IMR-90 (cell line): ENCODE data around the gene EBP. TPM values are rescaled to one million over a fixed set of nuclear protein-coding genes. Genes with fewer than 3 reads are reported as not detected.

ENCODE experiments used
- ATAC-seq: fragments of 200-7000 bp; cut with Tn5 transposase; 2 replicates; pipeline ENCODE4 v1.9.1; 2020; ENCODE audit warnings: low read depth, mild to moderate bottlenecking, moderate library complexity
- BruUV-seq: library from RNA; stranded (reverse); fragments of 400-500 nt; replicated peaks from 2 replicates; lab custom pipeline; 2021; lab: Mats Ljungman, UMichigan
- CTCF ChIA-PET: fragments of 300-600 bp; formaldehyde crosslinking; extraction: SDS; loops from one replicate; lab custom pipeline; 2021; ENCODE audit warnings: antibody characterized with exemption; lab: Yijun Ruan, JAX
- POLR2A ChIA-PET: fragments of 300-600 bp; sonication (Branson Sonifier 250); formaldehyde crosslinking; loops from one replicate; lab custom pipeline; 2022; ENCODE audit warnings: antibody characterized with exemption; ENCODE audit not compliant: unreplicated experiment; lab: Charles Lee
- DNase-seq: peaks from one replicate; pipeline ENCODE4 v3.0.0; 2013
- H2AFZ ChIP-seq: replicated peaks from 2 replicates; pipeline ENCODE3; 2013; ENCODE audit warnings: low read length, mild to moderate bottlenecking; ENCODE audit not compliant: poor library complexity
- H2AK5ac ChIP-seq: 2 replicates; pipeline ENCODE4 v1.6.1; 2013; ENCODE audit warnings: low read depth, low read length, inconsistent platforms
- H2AK9ac ChIP-seq: replicated peaks from 2 replicates; pipeline ENCODE3; 2013; ENCODE audit warnings: mild to moderate bottlenecking, low read depth, low read length, moderate library complexity; ENCODE audit not compliant: poor library complexity
- H2BK120ac ChIP-seq: 2 replicates; pipeline ENCODE4 v1.6.1; 2013; ENCODE audit warnings: low read depth, low read length, inconsistent platforms
- H2BK15ac ChIP-seq: 3 replicates; pipeline ENCODE4 v1.6.1; 2013; ENCODE audit warnings: low read depth, low read length, inconsistent platforms
- H2BK20ac ChIP-seq: 2 replicates; pipeline ENCODE4 v1.6.1; 2013; ENCODE audit warnings: low read depth, mild to moderate bottlenecking, inconsistent platforms, low read length, moderate library complexity
- H2BK5ac ChIP-seq: 2 replicates; pipeline ENCODE4 v1.6.1; 2013; ENCODE audit warnings: mild to moderate bottlenecking, low read depth, low read length, inconsistent platforms; ENCODE audit not compliant: poor library complexity, severe bottlenecking
- H3K14ac ChIP-seq: replicated peaks from 2 replicates; pipeline ENCODE4 v1.6.1; 2013; ENCODE audit warnings: low read depth, low read length, inconsistent platforms
- H3K18ac ChIP-seq: 2 replicates; pipeline ENCODE4 v1.6.1; 2013; ENCODE audit warnings: low read depth, low read length, control low read depth
- H3K23ac ChIP-seq: 2 replicates; pipeline ENCODE4 v1.6.1; 2013; ENCODE audit warnings: low read depth, low read length, inconsistent platforms
- H3K27ac ChIP-seq: 2 replicates; pipeline ENCODE4 v1.5.1; 2013; ENCODE audit warnings: mild to moderate bottlenecking, control low read depth, low read length; ENCODE audit not compliant: insufficient read depth
- H3K27me3 ChIP-seq: 2 replicates; pipeline ENCODE4 v1.6.1; 2013; ENCODE audit warnings: low read length; ENCODE audit not compliant: control insufficient read depth, insufficient read depth
- H3K36me3 ChIP-seq: 2 replicates; pipeline ENCODE4 v1.6.1; 2013; ENCODE audit warnings: low read length, mixed read lengths; ENCODE audit not compliant: control insufficient read depth, insufficient read depth
- H3K4ac ChIP-seq: 2 replicates; pipeline ENCODE4 v1.6.1; 2013; ENCODE audit warnings: low read depth, low read length, inconsistent platforms
- H3K4me1 ChIP-seq: 2 replicates; pipeline ENCODE4 v1.6.1; 2013; ENCODE audit warnings: low read length, mixed read lengths; ENCODE audit not compliant: control insufficient read depth, insufficient read depth
- H3K4me2 ChIP-seq: 2 replicates; pipeline ENCODE4 v1.6.1; 2013; ENCODE audit warnings: low read depth, mild to moderate bottlenecking, control low read depth, low read length, moderate library complexity
- H3K4me3 ChIP-seq: 2 replicates; pipeline ENCODE4 v1.5.1; 2013; ENCODE audit warnings: low read depth, mild to moderate bottlenecking, control low read depth, low read length, moderate library complexity; ENCODE audit not compliant: insufficient read depth
- H3K56ac ChIP-seq: 2 replicates; pipeline ENCODE4 v1.6.1; 2013; ENCODE audit warnings: low read length, inconsistent platforms; ENCODE audit not compliant: insufficient read depth; ENCODE audit errors: extremely low read depth
- H3K79me1 ChIP-seq, 2 experiments: 2 replicates each; pipeline ENCODE4 v1.6.1; 2013; ENCODE audit warnings: low read length in 2 of 2, inconsistent platforms in 1 of 2, low read depth in 1 of 2
- H3K9ac ChIP-seq: 2 replicates; pipeline ENCODE4 v1.6.1; 2013; ENCODE audit warnings: low read depth, low read length, control low read depth
- H3K9me1 ChIP-seq: 2 replicates; pipeline ENCODE4 v1.6.1; 2013; ENCODE audit warnings: low read length, inconsistent platforms; ENCODE audit not compliant: insufficient read depth
- H3K9me3 ChIP-seq: 2 replicates; pipeline ENCODE4 v1.6.1; 2013; ENCODE audit warnings: low read length; ENCODE audit not compliant: control insufficient read depth, insufficient read depth
- H4K20me1 ChIP-seq: 2 replicates; pipeline ENCODE4 v1.6.1; 2013; ENCODE audit warnings: low read length, inconsistent platforms; ENCODE audit not compliant: insufficient read depth
- H4K5ac ChIP-seq: 2 replicates; pipeline ENCODE4 v1.6.1; 2013; ENCODE audit warnings: mild to moderate bottlenecking, low read depth, low read length, control low read depth
- H4K8ac ChIP-seq, 2 experiments: 2 replicates each; pipeline ENCODE4 v1.6.1; 2013; ENCODE audit warnings: low read depth in 2 of 2, low read length in 2 of 2, control low read depth in 1 of 2, inconsistent platforms in 1 of 2
- H4K91ac ChIP-seq: 2 replicates; pipeline ENCODE4 v1.6.1; 2013; ENCODE audit warnings: low read depth, low read length, inconsistent platforms; ENCODE audit not compliant: insufficient read depth
- CEBPB ChIP-seq: IDR thresholded peaks from 2 replicates; pipeline ENCODE4 v1.6.1; 2012; ENCODE audit warnings: low read depth, low read length, improper control_type of control experiment
- CHD1 ChIP-seq: IDR thresholded peaks from 2 replicates; pipeline ENCODE4 v1.6.1; 2012; ENCODE audit warnings: low read depth, low read length, improper control_type of control experiment
- WGBS, 2 experiments: methylation state at CpG; one replicate each; pipeline versions ENCODE4 v1.1.5 to v1.1.7; 2013; ENCODE audit warnings: missing lambda C conversion rate in 2 of 2; ENCODE audit not compliant: insufficient read length in 1 of 2; ENCODE audit errors: extremely low coverage in 2 of 2; 5-methylcytosine and 5-hydroxymethylcytosine counted together
- dilution Hi-C: fragments of 300-500 bp; cut with HindIII; formaldehyde crosslinking; loops from one replicate; pipeline ENCODE4 v1.14.3; 2018; ENCODE audit warnings: low sequenced_read_pairs; ENCODE audit not compliant: unreplicated experiment
- in situ Hi-C: fragments of 300-500 bp; cut with MboI; formaldehyde crosslinking; loops from 3 replicates; pipeline ENCODE4 v1.14.3; 2019; ENCODE audit warnings: low sequenced_read_pairs, inconsistent platforms, mixed read lengths
- intact Hi-C: fragments of 100-400 bp; cut with micrococcal nuclease; formaldehyde crosslinking; loops from 2 replicates; pipeline ENCODE4 v1.10.0; 2022
- polyA plus RNA-seq, 3 experiments: library from polyadenylated mRNA; depleted of rRNA; stranded (reverse); fragments of >200 nt; gene quantifications; 2 replicates each; pipeline ENCODE4 v1.2.3, GENCODE V29; 2012; ENCODE audit warnings: low replicate concordance in 1 of 3
- total RNA-seq: library from RNA; depleted of rRNA; stranded (reverse); fragments of >200 nt; gene quantifications from 2 replicates; pipeline ENCODE4 v1.2.3, GENCODE V29; 2012

The EBP gene
- total and polyA plus RNA-seq, 2 of the 4 experiments (the other 2 are of a cell fraction), result 39.4 to 78.9 TPM

GRCh38 chrX:48505481-48505880 is 16.1 kb upstream of the EBP start:
- no peak overlapping the region for H3K4me3 ChIP-seq
- no peak overlapping the region for H3K23ac ChIP-seq
- H3K9me3 ChIP-seq, result no peaks in the 10 kb centered on the region
- WGBS, 2 experiments, result no CpG with 5 or more reads among the region's 5 CpGs
- no peaks in the 10 kb centered on the region for H4K20me1 ChIP-seq
- no peak overlapping the region for H3K27ac ChIP-seq
- ATAC-seq (no peak), DNase-seq (no peak)
- no peak overlapping the region for H2BK20ac ChIP-seq
- no peaks in the 10 kb centered on the region for H3K4me1 ChIP-seq
- H3K36me3 ChIP-seq, result no peaks in the 10 kb centered on the region
- no TSS peak for BruUV-seq
- CTCF ChIA-PET, result no interaction called here
- TF ChIP-seq CHD1 (no peak), CEBPB (peak; percentile 58; the same call in 1 of the 2 replicates)
- H2BK120ac ChIP-seq, result no peak overlapping the region
- POLR2A ChIA-PET, result no interaction called here
- H2AFZ ChIP-seq, result no peak overlapping the region
- H3K14ac ChIP-seq, result no peak overlapping the region
- no peak overlapping the region for H2AK9ac ChIP-seq
- H4K5ac ChIP-seq, result no peak overlapping the region
- dilution Hi-C loops (no loop called here), intact Hi-C loops (no loop called here), in situ Hi-C loops (no loop called here)
- no peak overlapping the region for H2AK5ac ChIP-seq
- no peak overlapping the region for H3K4ac ChIP-seq
- H3K56ac ChIP-seq, result no peak overlapping the region
- H3K9ac ChIP-seq, result no peak overlapping the region
- H3K9me1 ChIP-seq, result no peaks in the 10 kb centered on the region
- no peak overlapping the region for H4K91ac ChIP-seq
- no peak overlapping the region for H4K8ac ChIP-seq
- no peak overlapping the region for H3K18ac ChIP-seq
- H3K4me2 ChIP-seq, result no peak overlapping the region
- H3K27me3 ChIP-seq, result no peaks in the 10 kb centered on the region; the same call in 1 of the 2 replicates
- H2BK5ac ChIP-seq, result no peak overlapping the region
- H2BK15ac ChIP-seq, result no peak overlapping the region
- H3K79me1 ChIP-seq, result peaks cover 6 to 12% of the 10 kb centered on the region in 2 experiments; a peak in 3 of 4 replicates
